BLaER1 (cell line): ENCODE results near the gene SH3BP1.

Experiments
- H3K27ac ChIP-seq: shearing (Covaris generic); formaldehyde crosslinking; 2 replicates; pipeline ENCODE4 v1.8.1; 2022
- H3K27me3 ChIP-seq: shearing (Covaris generic); formaldehyde crosslinking; 2 replicates; pipeline ENCODE4 v1.8.1; 2022
- H3K36me3 ChIP-seq: shearing (Covaris generic); formaldehyde crosslinking; 2 replicates; pipeline ENCODE4 v1.8.1; 2022
- H3K4me1 ChIP-seq: shearing (Covaris generic); formaldehyde crosslinking; 2 replicates; pipeline ENCODE4 v1.8.1; 2022
- H3K4me2 ChIP-seq: shearing (Covaris generic); formaldehyde crosslinking; 2 replicates; pipeline ENCODE4 v1.8.1; 2022
- H3K4me3 ChIP-seq: shearing (Covaris generic); formaldehyde crosslinking; 2 replicates; pipeline ENCODE4 v1.8.1; 2022
- H3K9ac ChIP-seq: shearing (Covaris generic); formaldehyde crosslinking; 2 replicates; pipeline ENCODE4 v1.8.1; 2022
- H3K9me3 ChIP-seq: shearing (Covaris generic); formaldehyde crosslinking; 2 replicates; pipeline ENCODE4 v1.8.1; 2022
- H4K20me1 ChIP-seq: shearing (Covaris generic); formaldehyde crosslinking; 2 replicates; pipeline ENCODE4 v1.8.1; 2022
- Cebpa-rat ChIP-seq: shearing (Covaris generic); IDR thresholded peaks from 2 replicates; pipeline ENCODE4 v1.8.1; 2022

SH3BP1 gene

GRCh38 chr22:37674951-37675929 is 35.8 kb downstream of the SH3BP1 start, which contains the start of gene LGALS1:
TSS of gene LGALS1 (plus strand) at chr22:37675636. CDS start at chr22:37675703, 67 bp downstream.
- no peaks in the 10 kb centered on the region for H4K20me1 ChIP-seq
- peak within 1 kb of the TSS; percentile 66 for H3K4me3 ChIP-seq
- no peaks in the 10 kb centered on the region for H3K9me3 ChIP-seq
- H3K4me1 ChIP-seq, result peaks cover 73% of the 10 kb centered on the region
- peak within 1 kb of the TSS; percentile 86 for H3K4me2 ChIP-seq
- TF ChIP-seq Cebpa-rat, result no peak
- H3K27ac ChIP-seq, result peak within 1 kb of the TSS; percentile 81
- no peaks in the 10 kb centered on the region for H3K27me3 ChIP-seq
- peak within 1 kb of the TSS; percentile 68 for H3K9ac ChIP-seq
- 0 out of 2 replicates have a peak, but pooled peaks cover 3% of the 10 kb centered on the region for H3K36me3 ChIP-seq

- no peaks in the 10 kb centered on the region for H3K36me3 ChIP-seq
- H3K4me2 ChIP-seq, result peak overlapping the region; percentile 86
- H3K27me3 ChIP-seq, result no peaks in the 10 kb centered on the region
- H3K27ac ChIP-seq, result peak overlapping the region; percentile 81
- H3K4me3 ChIP-seq, result peak overlapping the region; percentile 66
- no peaks in the 10 kb centered on the region for H4K20me1 ChIP-seq
- peaks cover 75% of the 10 kb centered on the region for H3K4me1 ChIP-seq
- TF ChIP-seq Cebpa-rat, result no peak
- peak overlapping the region; percentile 68 for H3K9ac ChIP-seq
- H3K9me3 ChIP-seq, result no peaks in the 10 kb centered on the region
These were observed 36.7 kb downstream of the SH3BP1 start for GRCh38 chr22:37675930-37676735.

GRCh38 chr22:37676736-37677492 is 37.4 kb downstream of the SH3BP1 start:
- Histone ChIP-seq H3K27ac (peak overlapping the region; percentile 81), H3K9ac (peak overlapping the region; percentile 68)

GRCh38 chr22:37677493-37677974 is 38.1 kb downstream of the SH3BP1 start:
- H3K9ac ChIP-seq, result no peak overlapping the region
- peak overlapping the region; percentile 10; the same call in 1 of the 2 replicates for H3K27ac ChIP-seq
- H3K4me1 ChIP-seq, result peaks cover 69% of the 10 kb centered on the region
- H3K27me3 ChIP-seq, result no peaks in the 10 kb centered on the region
- H3K4me2 ChIP-seq, result peak overlapping the region; percentile 86
- TF ChIP-seq Cebpa-rat, result no peak
- peak overlapping the region; percentile 66 for H3K4me3 ChIP-seq
- H3K36me3 ChIP-seq, result no peaks in the 10 kb centered on the region
- H3K9me3 ChIP-seq, result no peaks in the 10 kb centered on the region
- H4K20me1 ChIP-seq, result no peaks in the 10 kb centered on the region

More at GRCh38 chr22:37676736-37677492, 37.4 kb downstream of the SH3BP1 start:
- Histone ChIP-seq H3K4me1 (peaks cover 75% of the 10 kb centered on the region), H3K9me3 (no peaks in the 10 kb centered on the region), H3K27me3 (no peaks in the 10 kb centered on the region), H3K36me3 (no peaks in the 10 kb centered on the region), H3K4me3 (peak overlapping the region; percentile 66), H4K20me1 (no peaks in the 10 kb centered on the region), H3K4me2 (peak overlapping the region; percentile 86)
- no peak for TF ChIP-seq Cebpa-rat

- no peak overlapping the region for H3K9ac ChIP-seq
- peak overlapping the region; percentile 86 for H3K4me2 ChIP-seq
- no peak overlapping the region for H3K4me3 ChIP-seq
These were observed 38.9 kb downstream of the SH3BP1 start for GRCh38 chr22:37678372-37678771.

GRCh38 chr22:37679670-37680069 is 40.2 kb downstream of the SH3BP1 start:
- Histone ChIP-seq H3K36me3 (no peaks in the 10 kb centered on the region), H3K9me3 (no peaks in the 10 kb centered on the region), H3K27me3 (no peaks in the 10 kb centered on the region), H4K20me1 (no peaks in the 10 kb centered on the region), H3K4me2 (no peak overlapping the region), H3K27ac (no peak overlapping the region), H3K4me1 (peaks cover 47% of the 10 kb centered on the region), H3K4me3 (no peak overlapping the region), H3K9ac (no peak overlapping the region)
- no peak for TF ChIP-seq Cebpa-rat

More at GRCh38 chr22:37678372-37678771, 38.9 kb downstream of the SH3BP1 start:
- TF ChIP-seq Cebpa-rat, result no peak
- Histone ChIP-seq H3K9me3 (no peaks in the 10 kb centered on the region), H4K20me1 (no peaks in the 10 kb centered on the region), H3K27me3 (no peaks in the 10 kb centered on the region), H3K36me3 (no peaks in the 10 kb centered on the region), H3K4me1 (peaks cover 60% of the 10 kb centered on the region), H3K27ac (no peak overlapping the region)

- no peaks in the 10 kb centered on the region for H3K9me3 ChIP-seq
- no peaks in the 10 kb centered on the region for H4K20me1 ChIP-seq
- peaks cover 41% of the 10 kb centered on the region for H3K4me1 ChIP-seq
- no peak overlapping the region for H3K4me3 ChIP-seq
- H3K27me3 ChIP-seq, result no peaks in the 10 kb centered on the region
- H3K4me2 ChIP-seq, result no peak overlapping the region
- no peak overlapping the region for H3K27ac ChIP-seq
- H3K36me3 ChIP-seq, result no peaks in the 10 kb centered on the region
- no peak for TF ChIP-seq Cebpa-rat
- no peak overlapping the region for H3K9ac ChIP-seq
These were observed 40.9 kb downstream of the SH3BP1 start for GRCh38 chr22:37680191-37680851.

- no peak overlapping the region for H3K27ac ChIP-seq
- no peaks in the 10 kb centered on the region for H3K36me3 ChIP-seq
- H3K4me3 ChIP-seq, result no peak overlapping the region
- no peaks in the 10 kb centered on the region for H3K9me3 ChIP-seq
- H4K20me1 ChIP-seq, result no peaks in the 10 kb centered on the region
- H3K4me1 ChIP-seq, result peaks cover 39% of the 10 kb centered on the region
- no peaks in the 10 kb centered on the region for H3K27me3 ChIP-seq
- H3K9ac ChIP-seq, result no peak overlapping the region
- H3K4me2 ChIP-seq, result peak overlapping the region; percentile 36
- TF ChIP-seq Cebpa-rat, result no peak
These were observed 41.5 kb downstream of the SH3BP1 start for GRCh38 chr22:37681001-37681424.
